HepG2 (cell line): ENCODE data around the gene ANKS1A. TPM values are rescaled to one million over a fixed set of nuclear protein-coding genes. Genes with fewer than 3 reads are reported as not detected.
A peak's percentile ranks its signal among the peaks of the same experiment; 100 is the strongest.

ENCODE experiments used
- ARID2 ChIP-seq: sonication (generic); formaldehyde crosslinking; IDR thresholded peaks from 2 replicates; pipeline ENCODE4 v1.8.1; 2022; ENCODE audit warnings: mild to moderate bottlenecking, missing genetic modification reagents, borderline replicate concordance
- ELF4 ChIP-seq: sonication (generic); formaldehyde crosslinking; IDR thresholded peaks from 2 replicates; pipeline ENCODE4 v1.5.0; 2020; ENCODE audit warnings: missing genetic modification reagents, mild to moderate bottlenecking, moderate library complexity, borderline replicate concordance
- FIP1L1 ChIP-seq: fragments of 200-400 bp; formaldehyde crosslinking; IDR thresholded peaks from 2 replicates; pipeline ENCODE4 v1.6.1; 2018; ENCODE audit warnings: low read depth, mild to moderate bottlenecking, low read length, moderate library complexity, borderline replicate concordance; ENCODE audit not compliant: insufficient read depth
- HDAC1 ChIP-seq: sonication (generic); formaldehyde crosslinking; IDR thresholded peaks from 2 replicates; pipeline ENCODE4 v1.5.1; 2020; ENCODE audit warnings: mild to moderate bottlenecking, missing genetic modification reagents
- KDM3A ChIP-seq: IDR thresholded peaks from 2 replicates; pipeline ENCODE4 v1.6.1; 2018; ENCODE audit warnings: low read depth, missing compliant biosample characterization
- KDM5B ChIP-seq: sonication (generic); formaldehyde crosslinking; IDR thresholded peaks from 2 replicates; pipeline ENCODE4 v1.4.0; 2020; ENCODE audit warnings: missing genetic modification reagents, mild to moderate bottlenecking, borderline replicate concordance
- KMT2B ChIP-seq: IDR thresholded peaks from 2 replicates; pipeline ENCODE4 v1.6.1; 2016; ENCODE audit warnings: missing genetic modification reagents, missing compliant biosample characterization
- MEF2D ChIP-seq: sonication (generic); formaldehyde crosslinking; IDR thresholded peaks from 2 replicates; pipeline ENCODE4 v1.5.1; 2020; ENCODE audit warnings: mild to moderate bottlenecking, missing genetic modification reagents
- PAF1 ChIP-seq: IDR thresholded peaks from 2 replicates; pipeline ENCODE4 v1.6.1; 2016; ENCODE audit warnings: missing genetic modification reagents, missing compliant biosample characterization
- PAWR ChIP-seq: sonication (generic); formaldehyde crosslinking; IDR thresholded peaks from 2 replicates; pipeline ENCODE4 v1.4.0; 2020; ENCODE audit warnings: missing genetic modification reagents, mild to moderate bottlenecking, borderline replicate concordance
- PCBP1 ChIP-seq: fragments of 200-400 bp; formaldehyde crosslinking; IDR thresholded peaks from 2 replicates; pipeline ENCODE4 v1.6.1; 2017; ENCODE audit warnings: mild to moderate bottlenecking, low read depth, low read length, borderline replicate concordance
- SAFB2 ChIP-seq: sonication (generic); formaldehyde crosslinking; IDR thresholded peaks from 2 replicates; pipeline ENCODE4 v1.5.1; 2020; ENCODE audit warnings: missing genetic modification reagents, low read depth, mild to moderate bottlenecking, borderline replicate concordance
- TFE3 ChIP-seq: IDR thresholded peaks from 2 replicates; pipeline ENCODE4 v1.6.1; 2016
- XRCC5 ChIP-seq: fragments of 200-400 bp; formaldehyde crosslinking; optimal IDR thresholded peaks from 2 replicates; pipeline ENCODE3; 2017; ENCODE audit warnings: mild to moderate bottlenecking, low read length
- YEATS2 ChIP-seq: sonication (generic); formaldehyde crosslinking; IDR thresholded peaks from 2 replicates; pipeline ENCODE4 v1.4.0; 2020; ENCODE audit warnings: missing genetic modification reagents, borderline replicate concordance
- YY1 ChIP-seq: IDR thresholded peaks from 2 replicates; pipeline ENCODE4 v1.6.1; 2011; ENCODE audit warnings: low read length, low read depth, moderate library complexity, mild to moderate bottlenecking; ENCODE audit not compliant: insufficient read depth, insufficient replicate concordance
- ZNF570 ChIP-seq: sonication (generic); formaldehyde crosslinking; IDR thresholded peaks from 2 replicates; pipeline ENCODE4 v1.4.0; 2020; ENCODE audit warnings: mild to moderate bottlenecking, missing genetic modification reagents, borderline replicate concordance
- ZNF792 ChIP-seq: IDR thresholded peaks from 2 replicates; pipeline ENCODE4 v1.6.1; 2016
- ZSCAN25 ChIP-seq: sonication (generic); formaldehyde crosslinking; IDR thresholded peaks from 2 replicates; pipeline ENCODE4 v1.8.0; 2022; ENCODE audit warnings: mild to moderate bottlenecking, missing genetic modification reagents
- ZSCAN29 ChIP-seq: sonication (generic); formaldehyde crosslinking; conservative IDR thresholded peaks from 2 replicates; pipeline ENCODE4 v1.4.0; 2020; ENCODE audit warnings: mild to moderate bottlenecking, missing genetic modification reagents
- polyA plus RNA-seq, 8 experiments: library from polyadenylated mRNA; depleted of rRNA in 3 of 8; stranded (reverse) in 7 of 8; unstranded in 1 of 8; fragments of >200 nt; fragmentation: Illumina TruSeq in 4 of 8; extraction: Trizol in 4 of 8; gene quantifications; 2 replicates each; pipeline versions ENCODE4 v1.2.1 to v1.2.3, GENCODE V29; 2011 to 2016; ENCODE audit warnings: low read depth in 4 of 8, missing spikeins in 1 of 8, mixed read lengths in 1 of 8; ENCODE audit not compliant: insufficient read depth in 1 of 8
- total RNA-seq, 5 experiments: library from RNA; depleted of rRNA; stranded (reverse); fragments of >200 nt; fragmentation: Illumina TruSeq; extraction: Trizol; gene quantifications; 2 replicates each; pipeline ENCODE4 v1.2.3, GENCODE V29; 2016; ENCODE audit warnings: low read depth in 1 of 5
- TF ChIP-seq, protein P1 (sequence below): sonication (generic); formaldehyde crosslinking; IDR thresholded peaks from 2 replicates; pipeline ENCODE4 v1.8.1; 2022; ENCODE audit warnings: low read depth, mild to moderate bottlenecking, missing genetic modification reagents
- TF ChIP-seq, protein P2 (sequence below): sonication (generic); formaldehyde crosslinking; IDR thresholded peaks from 2 replicates; pipeline ENCODE4 v1.5.0; 2020; ENCODE audit warnings: missing genetic modification reagents, mild to moderate bottlenecking, borderline replicate concordance

ANKS1A gene
- total and polyA plus RNA-seq, 2 of the 13 experiments (the other 11 are each of a cell fraction or from before 2014, with no cell fraction given), result 7.2 to 15.1 TPM

GRCh38 chr6:34953061-34954025, 64.3 kb downstream of the ANKS1A start (continued):
- TF ChIP-seq HDAC1 (CRISPR knock-in tag) (peak; percentile 81), KDM5B (CRISPR knock-in tag) (no peak), KMT2B (CRISPR knock-in tag) (no peak), ELF4 (CRISPR knock-in tag) (no peak), TFE3 (0 out of 2 replicates have a peak, but pooled peaks have one; percentile 48), YEATS2 (CRISPR knock-in tag) (peak; percentile 80; the same call in 1 of the 2 replicates), SAFB2 (CRISPR knock-in tag) (no peak), ZSCAN25 (0 out of 2 replicates have a peak, but pooled peaks have one; percentile 18), PAF1 (no peak), ZNF792 (peak; percentile 54; the same call in 1 of the 2 replicates), ZSCAN29 (no peak), ARID2 (CRISPR knock-in tag) (no peak), XRCC5 (peak; percentile 65), ZNF570 (CRISPR knock-in tag) (no peak), PCBP1 (no peak), MEF2D (CRISPR knock-in tag) (peak; percentile 72), KDM3A (CRISPR knock-in tag) (no peak), FIP1L1 (no peak), YY1 (peak; percentile 82), PAWR (CRISPR knock-in tag) (no peak)
- TF ChIP-seq, protein P1, sequence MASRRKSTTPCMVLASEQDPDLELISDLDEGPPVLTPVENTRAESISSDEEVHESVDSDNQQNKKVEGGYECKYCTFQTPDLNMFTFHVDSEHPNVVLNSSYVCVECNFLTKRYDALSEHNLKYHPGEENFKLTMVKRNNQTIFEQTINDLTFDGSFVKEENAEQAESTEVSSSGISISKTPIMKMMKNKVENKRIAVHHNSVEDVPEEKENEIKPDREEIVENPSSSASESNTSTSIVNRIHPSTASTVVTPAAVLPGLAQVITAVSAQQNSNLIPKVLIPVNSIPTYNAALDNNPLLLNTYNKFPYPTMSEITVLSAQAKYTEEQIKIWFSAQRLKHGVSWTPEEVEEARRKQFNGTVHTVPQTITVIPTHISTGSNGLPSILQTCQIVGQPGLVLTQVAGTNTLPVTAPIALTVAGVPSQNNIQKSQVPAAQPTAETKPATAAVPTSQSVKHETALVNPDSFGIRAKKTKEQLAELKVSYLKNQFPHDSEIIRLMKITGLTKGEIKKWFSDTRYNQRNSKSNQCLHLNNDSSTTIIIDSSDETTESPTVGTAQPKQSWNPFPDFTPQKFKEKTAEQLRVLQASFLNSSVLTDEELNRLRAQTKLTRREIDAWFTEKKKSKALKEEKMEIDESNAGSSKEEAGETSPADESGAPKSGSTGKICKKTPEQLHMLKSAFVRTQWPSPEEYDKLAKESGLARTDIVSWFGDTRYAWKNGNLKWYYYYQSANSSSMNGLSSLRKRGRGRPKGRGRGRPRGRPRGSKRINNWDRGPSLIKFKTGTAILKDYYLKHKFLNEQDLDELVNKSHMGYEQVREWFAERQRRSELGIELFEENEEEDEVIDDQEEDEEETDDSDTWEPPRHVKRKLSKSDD, result no peak
- TF ChIP-seq, protein P2, sequence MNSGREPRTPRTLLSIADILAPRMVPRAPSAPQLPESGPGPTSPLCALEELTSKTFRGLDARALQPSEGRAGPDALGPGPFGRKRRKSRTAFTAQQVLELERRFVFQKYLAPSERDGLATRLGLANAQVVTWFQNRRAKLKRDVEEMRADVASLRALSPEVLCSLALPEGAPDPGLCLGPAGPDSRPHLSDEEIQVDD (CRISPR knock-in tag), result no peak
